ENCODE data around the gene PDGFD. TPM values are rescaled to one million over a fixed set of nuclear protein-coding genes. Genes with fewer than 3 reads are reported as not detected.

Gene PDGFD
- total RNA-seq, 4 donors from 2014 or later: 16.1 to 108 (median 36.0) TPM

DNA sequence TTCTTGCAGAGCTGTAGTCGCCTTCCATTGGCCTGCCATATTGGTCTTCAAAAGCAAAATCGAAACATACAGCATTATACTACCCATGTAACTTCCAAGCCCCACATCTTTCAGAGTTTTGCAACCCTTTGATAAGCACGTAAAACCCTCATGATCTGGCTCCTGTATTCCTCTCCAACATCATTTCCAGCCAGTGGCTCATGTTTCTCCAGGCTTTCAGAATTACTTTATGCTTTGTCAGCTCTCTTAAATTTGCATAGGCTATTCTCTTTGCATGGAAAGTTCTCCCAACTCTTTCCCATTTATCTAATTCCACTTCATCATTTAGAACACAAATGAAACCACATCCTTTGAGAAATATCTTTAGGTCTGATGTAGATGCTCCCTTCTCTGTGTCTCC lies 195.3 kb downstream of the PDGFD start:
- Histone ChIP-seq H3K36me3 (no peaks in the 10 kb centered on the region), H3K4me3 (replicated peaks in 1 of 3) (no peak overlapping the region), H3K27ac (no peak overlapping the region), H3K4me1 (no peaks in the 10 kb centered on the region), H3K27me3 (no peaks in the 10 kb centered on the region), H3K9me3 (no peaks in the 10 kb centered on the region)
- intact Hi-C loops (cut with DNase I): no loop called here
- DNase-seq: no peak
- 89 to 94% methylated on average over 3 of the region's 3 CpGs for WGBS, 2 donors
- no peak for TF ChIP-seq POLR2A (IDR thresholded peaks at IDR 0.05)
- TF ChIP-seq, protein P1, sequence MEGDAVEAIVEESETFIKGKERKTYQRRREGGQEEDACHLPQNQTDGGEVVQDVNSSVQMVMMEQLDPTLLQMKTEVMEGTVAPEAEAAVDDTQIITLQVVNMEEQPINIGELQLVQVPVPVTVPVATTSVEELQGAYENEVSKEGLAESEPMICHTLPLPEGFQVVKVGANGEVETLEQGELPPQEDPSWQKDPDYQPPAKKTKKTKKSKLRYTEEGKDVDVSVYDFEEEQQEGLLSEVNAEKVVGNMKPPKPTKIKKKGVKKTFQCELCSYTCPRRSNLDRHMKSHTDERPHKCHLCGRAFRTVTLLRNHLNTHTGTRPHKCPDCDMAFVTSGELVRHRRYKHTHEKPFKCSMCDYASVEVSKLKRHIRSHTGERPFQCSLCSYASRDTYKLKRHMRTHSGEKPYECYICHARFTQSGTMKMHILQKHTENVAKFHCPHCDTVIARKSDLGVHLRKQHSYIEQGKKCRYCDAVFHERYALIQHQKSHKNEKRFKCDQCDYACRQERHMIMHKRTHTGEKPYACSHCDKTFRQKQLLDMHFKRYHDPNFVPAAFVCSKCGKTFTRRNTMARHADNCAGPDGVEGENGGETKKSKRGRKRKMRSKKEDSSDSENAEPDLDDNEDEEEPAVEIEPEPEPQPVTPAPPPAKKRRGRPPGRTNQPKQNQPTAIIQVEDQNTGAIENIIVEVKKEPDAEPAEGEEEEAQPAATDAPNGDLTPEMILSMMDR (IDR thresholded peaks at IDR 0.05): no peak

GRCh38 chr11:103967985-103968384 lies 196.0 kb downstream of the PDGFD start:
- intact Hi-C loops (cut with DNase I): no loop called here
- H3K27me3 ChIP-seq: no peaks in the 10 kb centered on the region
- H3K27ac ChIP-seq: no peak overlapping the region
- no peaks in the 10 kb centered on the region for H3K36me3 ChIP-seq
- no peak for DNase-seq
- H3K4me1 ChIP-seq: no peaks in the 10 kb centered on the region
- no peak overlapping the region for H3K4me3 ChIP-seq (replicated peaks in 1 of 3)
- TF ChIP-seq, protein P1 (IDR thresholded peaks at IDR 0.05): no peak
- no peak for TF ChIP-seq POLR2A (IDR thresholded peaks at IDR 0.05)
- no peaks in the 10 kb centered on the region for H3K9me3 ChIP-seq
- 90 to 92% methylated on average over 8 of the region's 8 CpGs for WGBS, 2 donors

DNA sequence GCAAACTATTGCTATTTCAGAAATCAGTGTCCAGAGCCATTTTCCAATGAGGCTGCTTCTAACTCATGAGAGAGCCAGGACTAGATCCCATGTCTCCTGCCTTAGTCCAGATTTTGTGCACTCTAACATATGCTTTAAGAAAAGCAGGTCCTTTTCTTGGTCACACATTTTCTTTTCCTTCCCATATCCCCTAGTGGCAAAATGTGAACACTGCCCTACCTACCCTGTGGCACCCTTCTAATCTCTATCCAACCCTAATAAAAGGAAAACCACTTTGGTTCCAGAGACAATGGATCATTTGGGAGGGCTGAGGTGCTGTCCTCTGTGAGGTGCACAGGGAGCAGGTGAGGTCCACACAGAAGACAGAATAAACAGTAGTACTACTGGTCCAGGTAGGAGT lies 199.6 kb downstream of the PDGFD start:
- DNase-seq: no peak
- no peaks in the 10 kb centered on the region for H3K27me3 ChIP-seq
- H3K4me1 ChIP-seq: no peaks in the 10 kb centered on the region
- no peak overlapping the region for H3K4me3 ChIP-seq (replicated peaks in 1 of 3)
- TF ChIP-seq POLR2A (IDR thresholded peaks at IDR 0.05): no peak
- TF ChIP-seq, protein P1 (IDR thresholded peaks at IDR 0.05): no peak
- H3K9me3 ChIP-seq: no peaks in the 10 kb centered on the region
- intact Hi-C loops (cut with DNase I): no loop called here
- no peaks in the 10 kb centered on the region for H3K36me3 ChIP-seq
- no peak overlapping the region for H3K27ac ChIP-seq

- Histone ChIP-seq H3K27ac (no peak overlapping the region), H3K4me1 (no peaks in the 10 kb centered on the region), H3K36me3 (no peaks in the 10 kb centered on the region), H3K27me3 (no peaks in the 10 kb centered on the region), H3K9me3 (no peaks in the 10 kb centered on the region), H3K4me3 (replicated peaks in 1 of 3) (no peak overlapping the region)
- intact Hi-C loops (cut with DNase I): no loop called here
- no peak for TF ChIP-seq POLR2A (IDR thresholded peaks at IDR 0.05)
- TF ChIP-seq, protein P1 (IDR thresholded peaks at IDR 0.05): no peak
- whole genome bisulfite sequencing, 2 donors: 85 to 87% methylated on average over 2 of the region's 2 CpGs
- DNase-seq: no peak
These were observed 200.3 kb downstream of the PDGFD start for GRCh38 chr11:103963648-103964047.

DNA sequence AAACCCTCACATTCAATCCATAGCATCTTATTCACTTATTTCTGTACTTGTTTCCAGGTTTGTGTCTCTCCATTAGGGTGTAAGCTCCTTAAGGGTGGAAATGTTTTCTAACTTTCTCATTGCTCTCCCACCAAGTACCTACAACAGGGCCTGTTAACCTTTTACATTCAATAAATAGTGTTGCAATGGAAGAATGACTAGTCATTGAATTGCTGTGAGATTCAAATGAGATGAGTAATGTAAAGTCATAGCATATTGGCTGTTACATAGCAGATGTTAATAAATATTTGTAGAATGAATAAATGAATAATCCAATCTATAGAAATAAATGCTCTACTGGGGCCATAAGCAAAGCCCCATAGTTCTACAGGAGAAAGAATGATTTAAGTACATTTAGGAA lies 202.9 kb downstream of the PDGFD start:
- TF ChIP-seq POLR2A (IDR thresholded peaks at IDR 0.05): no peak
- intact Hi-C loops (cut with DNase I): no loop called here
- no peak for DNase-seq
- no peak overlapping the region for H3K4me3 ChIP-seq (replicated peaks in 1 of 3)
- H3K27ac ChIP-seq: no peak overlapping the region
- no peaks in the 10 kb centered on the region for H3K9me3 ChIP-seq
- H3K36me3 ChIP-seq: no peaks in the 10 kb centered on the region
- H3K27me3 ChIP-seq: no peaks in the 10 kb centered on the region
- no peaks in the 10 kb centered on the region for H3K4me1 ChIP-seq

DNA sequence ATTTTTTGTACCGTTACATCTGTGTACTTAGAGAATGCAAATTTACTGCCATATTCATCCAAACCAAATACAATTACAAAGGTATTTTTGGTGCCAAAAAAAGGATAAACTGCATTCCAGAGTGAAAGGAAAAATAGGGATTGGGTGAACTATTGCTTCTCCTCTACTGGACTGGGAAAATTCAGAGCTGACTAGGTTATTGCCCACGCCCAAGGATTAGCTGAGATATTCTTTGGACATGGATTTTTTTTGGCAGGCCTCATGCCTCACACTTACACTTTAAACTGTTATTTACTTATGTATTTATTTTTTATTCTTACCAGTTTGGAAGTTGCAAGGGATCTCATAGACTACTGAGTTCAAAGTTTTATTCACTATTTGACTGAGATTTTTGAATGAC lies 203.8 kb downstream of the PDGFD start:
- H3K4me1 ChIP-seq: no peaks in the 10 kb centered on the region
- no peaks in the 10 kb centered on the region for H3K36me3 ChIP-seq
- no peak for DNase-seq
- 86 to 90% methylated on average over 2 of the region's 2 CpGs for WGBS, 2 donors
- no peak overlapping the region for H3K4me3 ChIP-seq (replicated peaks in 1 of 3)
- TF ChIP-seq, protein P1 (IDR thresholded peaks at IDR 0.05): no peak
- no peak for TF ChIP-seq POLR2A (IDR thresholded peaks at IDR 0.05)
- no peaks in the 10 kb centered on the region for H3K27me3 ChIP-seq
- no peak overlapping the region for H3K27ac ChIP-seq
- no peaks in the 10 kb centered on the region for H3K9me3 ChIP-seq
- intact Hi-C loops (cut with DNase I): no loop called here

All from thyroid gland (tissue), 4 donors.